GM21737 (cell line): ENCODE results near the gene TRIM47.

Experiments
- ATAC-seq: cut with Tn5 transposase; IDR thresholded peaks from one replicate; pipeline ENCODE4 v1.9.1; 2021; ENCODE audit warnings: mild to moderate bottlenecking, moderate library complexity; ENCODE audit not compliant: unreplicated experiment

Gene TRIM47

DNA sequence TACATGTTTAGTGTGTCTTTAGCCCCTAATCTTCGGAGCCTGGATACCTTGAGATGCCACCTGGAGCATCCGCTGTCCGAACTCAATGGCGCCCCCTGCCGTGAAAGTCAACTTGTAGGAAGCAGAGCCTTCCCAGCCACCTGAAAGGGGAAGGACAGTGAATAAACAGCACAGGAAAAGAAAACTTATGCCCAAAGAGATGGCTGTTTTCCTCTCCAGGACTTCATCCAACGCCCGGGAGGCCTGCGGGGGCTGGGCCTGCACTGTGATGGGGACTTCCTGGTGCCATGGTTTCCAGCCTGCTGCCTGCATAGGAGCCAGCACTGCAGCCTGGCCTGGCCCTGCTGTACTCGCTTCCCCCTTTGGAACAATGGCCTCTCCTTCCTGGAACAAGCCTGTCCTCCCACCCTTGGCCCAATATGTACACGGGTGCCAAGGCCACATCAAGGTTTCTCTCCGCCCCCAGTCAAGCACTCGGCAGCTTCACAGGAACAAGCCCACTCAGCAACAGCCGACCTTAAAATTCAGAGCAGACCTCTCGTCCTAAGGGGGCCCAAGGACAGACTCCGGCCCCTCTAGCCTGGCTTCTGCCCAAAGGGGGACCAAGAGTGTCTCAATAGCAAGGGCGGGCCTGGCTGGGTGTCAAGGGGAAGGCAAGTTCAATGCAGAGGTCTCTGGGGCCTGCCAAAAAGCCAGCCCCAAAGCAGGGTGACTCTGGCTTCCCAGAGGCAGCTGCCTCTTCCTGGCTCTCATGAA is 29.7 kb downstream of the TRIM47 start:
- ATAC-seq: no peak

- no peak for ATAC-seq
Measured at GRCh38 chr17:75847614-75848522, 30.5 kb downstream of the TRIM47 start.

GRCh38 chr17:75846692-75847613 is 31.4 kb downstream of the TRIM47 start:
- no peak for ATAC-seq

DNA sequence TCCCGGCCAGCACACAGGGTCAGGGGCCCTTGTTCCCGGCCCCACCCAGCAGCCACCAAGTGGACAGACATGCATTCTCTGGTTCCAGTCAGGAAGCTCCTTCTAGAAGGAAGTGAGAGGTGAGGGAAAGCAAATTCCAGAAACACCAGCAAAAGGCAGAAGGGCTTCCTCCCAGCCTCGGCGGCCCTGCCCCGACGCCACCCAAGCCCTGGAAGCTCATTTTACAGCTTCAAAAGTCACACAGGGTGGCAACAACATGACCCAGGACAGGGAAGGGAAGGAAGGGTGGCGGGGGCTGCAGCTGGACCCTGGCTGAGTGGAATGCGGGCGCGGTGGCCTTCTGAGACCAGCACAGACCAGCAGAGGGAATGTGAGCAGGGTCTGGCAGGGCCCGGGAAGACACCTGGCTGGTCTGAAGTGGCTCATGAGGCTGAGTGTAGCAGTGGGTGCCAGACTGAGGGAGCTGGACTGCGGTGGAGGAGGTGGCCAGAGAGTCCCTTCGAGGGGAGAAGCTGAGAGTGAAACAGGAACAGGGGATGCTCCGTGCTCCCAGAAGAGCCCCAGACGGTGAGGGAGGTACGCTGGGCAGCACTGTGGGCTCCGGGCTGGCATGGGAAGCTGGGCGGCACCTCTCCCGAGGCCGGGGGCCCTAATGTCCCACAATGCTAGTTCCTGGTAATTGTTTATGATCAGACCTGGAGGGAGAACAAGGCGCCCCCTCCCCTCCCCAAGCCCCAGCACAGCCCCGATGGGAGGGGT is 32.3 kb downstream of the TRIM47 start:
- ATAC-seq: no peak

DNA sequence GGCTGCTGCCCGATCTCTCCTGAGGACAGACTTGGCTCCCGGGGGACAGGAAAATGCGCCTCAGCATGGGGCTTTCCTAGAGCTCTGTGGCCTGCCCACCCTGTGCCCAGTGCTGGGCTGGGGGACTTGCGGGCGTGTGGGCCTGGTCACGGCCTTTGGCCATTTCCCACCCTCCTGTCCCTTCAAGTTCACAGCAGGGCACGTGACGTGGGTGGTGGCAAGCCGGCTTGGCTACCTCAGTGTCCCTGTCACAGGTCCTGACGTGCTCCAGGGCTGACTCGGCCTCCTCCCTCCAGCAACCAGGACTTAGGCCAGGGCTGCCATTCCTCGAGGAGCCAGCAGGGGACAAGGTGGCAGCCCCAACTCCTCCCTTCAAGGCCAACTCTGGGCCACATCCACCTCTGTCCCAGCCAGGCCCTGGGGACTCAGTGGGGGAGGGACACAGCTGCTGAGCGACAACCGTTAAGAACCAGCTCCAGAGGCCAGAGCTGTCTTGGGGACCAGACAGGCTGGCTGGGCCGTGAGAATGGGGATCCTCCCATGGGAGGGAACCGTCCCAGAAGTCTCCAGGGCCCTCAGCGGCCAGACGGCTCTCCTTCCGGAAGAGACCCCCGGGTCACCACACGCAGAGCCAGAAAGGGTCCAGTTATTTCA is 33.2 kb downstream of the TRIM47 start:
- ATAC-seq: peak; percentile 72

GRCh38 chr17:75844530-75845057 is 33.8 kb downstream of the TRIM47 start:
- no peak for ATAC-seq

DNA sequence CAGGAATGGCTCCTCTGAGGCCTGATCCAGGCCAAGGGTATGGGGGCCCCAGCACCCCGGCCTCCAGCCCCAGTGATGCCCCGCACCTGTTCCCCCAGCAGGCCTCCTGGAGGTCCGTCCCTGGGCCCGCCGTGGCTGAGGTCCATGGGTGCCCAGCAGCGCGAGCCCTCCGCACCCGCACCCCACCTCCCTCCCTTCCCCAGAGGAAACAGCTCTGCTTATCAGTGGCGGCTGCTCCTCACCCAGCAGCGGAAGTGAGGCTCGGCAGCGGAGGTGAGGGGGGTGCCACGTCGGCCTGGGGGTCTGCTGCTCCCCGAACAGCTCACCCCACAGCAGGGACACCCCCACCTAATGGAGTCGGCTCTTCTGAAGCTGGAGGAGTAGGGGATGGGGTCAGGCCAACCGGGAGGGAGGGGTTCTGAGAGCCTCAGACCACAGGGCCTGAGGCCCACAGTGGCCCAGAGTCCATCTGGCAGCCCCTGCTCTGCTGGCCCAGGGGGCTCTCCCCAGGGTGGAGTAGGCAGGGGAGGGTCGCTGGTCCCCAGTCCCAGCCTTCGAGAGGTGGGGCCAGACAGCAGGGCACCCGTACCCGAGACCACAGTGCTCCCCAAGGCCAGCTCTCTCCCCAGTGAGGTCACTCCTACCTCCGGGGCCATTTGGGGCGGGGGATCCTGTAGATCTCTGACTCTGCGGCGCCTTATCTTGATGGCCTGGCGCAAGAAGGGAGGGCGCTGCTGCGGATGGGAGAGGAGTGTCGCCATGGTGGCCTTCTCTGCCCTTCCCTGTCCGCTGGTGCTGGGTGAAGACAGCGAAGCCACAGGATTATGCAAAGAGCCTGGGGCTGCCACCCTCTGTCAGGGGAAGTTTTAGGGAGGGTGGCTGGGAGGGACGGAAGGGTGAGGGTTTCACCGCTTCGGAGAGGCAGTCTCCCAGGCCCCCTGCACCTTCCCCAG is 34.5 kb downstream of the TRIM47 start, which contains the start of gene UNC13D:
UNC13D (minus strand) TSS at position 828 of the 953 bp plus-strand sequence; CDS start at position 761, 67 bp downstream.
- no peak for ATAC-seq

DNA sequence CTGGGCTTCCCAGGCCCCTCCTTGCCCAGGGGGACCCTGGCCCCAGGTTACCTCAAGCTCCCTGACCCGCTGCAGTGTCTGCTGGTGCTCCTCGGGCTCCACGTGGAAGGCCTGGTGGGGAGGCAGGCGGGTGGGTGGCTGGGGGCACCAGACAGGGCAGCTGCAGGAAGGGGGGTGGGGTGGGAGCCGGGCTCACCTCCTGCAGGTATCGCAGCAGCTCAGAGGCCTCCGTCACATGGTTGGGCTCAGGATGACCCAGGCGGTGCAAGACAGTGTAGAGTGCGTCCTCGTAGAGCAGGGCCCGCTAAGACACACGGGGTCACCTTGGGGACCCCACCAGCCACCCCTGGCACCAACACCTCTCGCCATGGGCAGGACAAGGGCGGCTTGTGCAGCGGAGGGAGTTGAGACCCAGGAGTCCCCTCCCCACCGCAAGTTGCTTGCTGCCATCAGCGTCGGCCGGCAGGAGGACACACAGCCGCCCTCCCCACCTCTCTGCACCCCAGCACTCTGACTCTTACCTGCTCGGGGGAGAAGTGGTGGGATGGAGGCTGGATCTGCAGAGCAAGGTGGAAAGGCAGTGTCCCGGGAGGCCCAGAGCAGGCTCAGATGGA is 35.3 kb downstream of the TRIM47 start:
- no peak for ATAC-seq

DNA sequence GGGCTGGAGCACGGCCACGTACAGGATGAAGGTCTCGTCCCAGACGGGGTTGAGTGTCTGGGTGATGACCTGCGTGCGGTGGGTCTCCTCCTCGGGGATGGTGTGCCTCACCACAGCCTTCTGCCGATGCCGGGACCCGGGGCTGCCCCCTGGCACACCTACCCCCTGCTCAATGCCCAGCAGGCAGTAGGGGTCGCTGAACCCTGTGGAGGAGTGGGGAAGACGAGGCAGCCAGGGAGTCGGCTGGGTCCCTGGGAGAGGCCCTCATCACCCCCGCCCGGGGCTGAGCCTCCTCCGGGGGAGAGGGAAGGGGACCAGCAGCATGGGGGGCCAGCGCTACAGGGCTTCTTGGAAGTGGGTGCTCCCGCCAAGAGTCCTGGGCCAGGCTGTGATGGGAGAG is 36.0 kb downstream of the TRIM47 start:
- no peak for ATAC-seq

DNA sequence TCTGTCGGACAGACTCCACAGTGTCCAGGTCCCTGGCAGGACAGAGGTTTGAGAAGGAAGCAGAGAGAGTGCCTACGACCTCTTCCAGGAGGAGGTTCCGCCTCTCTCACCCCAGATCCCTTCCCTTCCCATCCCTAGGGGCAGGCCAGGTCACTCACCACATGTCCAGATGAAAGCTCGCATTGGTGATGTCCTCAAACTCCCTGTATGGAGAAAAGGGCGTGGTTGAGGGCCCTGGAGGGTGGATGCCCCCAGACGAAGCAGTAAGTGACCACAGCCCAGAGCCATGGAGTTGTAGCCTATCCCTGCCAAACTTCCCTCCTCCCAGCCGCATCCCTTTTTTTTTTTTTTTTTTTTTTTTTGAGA is 37.6 kb downstream of the TRIM47 start:
- ATAC-seq: no peak

GRCh38 chr17:75839942-75840798 is 38.2 kb downstream of the TRIM47 start:
- no peak for ATAC-seq

DNA sequence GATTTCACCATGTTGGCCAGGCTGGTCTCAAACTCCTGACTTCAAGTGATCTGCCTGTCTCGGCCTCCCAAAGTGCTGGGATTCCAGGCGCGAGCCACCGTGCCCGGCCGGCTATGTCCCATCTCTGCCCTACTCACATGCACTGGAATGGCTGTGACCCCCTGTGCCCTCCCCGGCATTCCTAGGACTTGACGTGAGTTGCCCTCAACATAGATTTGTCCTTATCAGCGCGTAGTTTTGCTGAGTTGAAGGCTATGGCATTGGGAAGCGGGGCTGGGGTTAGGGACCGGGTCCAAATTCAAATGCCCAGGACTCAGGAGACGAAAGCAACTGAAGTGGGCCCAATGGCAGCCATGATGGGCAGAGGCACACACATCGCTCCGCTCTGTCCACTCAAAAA is 40.0 kb downstream of the TRIM47 start:
- ATAC-seq: no peak

GRCh38 chr17:75837899-75838298 is 40.5 kb downstream of the TRIM47 start:
- no peak for ATAC-seq

DNA sequence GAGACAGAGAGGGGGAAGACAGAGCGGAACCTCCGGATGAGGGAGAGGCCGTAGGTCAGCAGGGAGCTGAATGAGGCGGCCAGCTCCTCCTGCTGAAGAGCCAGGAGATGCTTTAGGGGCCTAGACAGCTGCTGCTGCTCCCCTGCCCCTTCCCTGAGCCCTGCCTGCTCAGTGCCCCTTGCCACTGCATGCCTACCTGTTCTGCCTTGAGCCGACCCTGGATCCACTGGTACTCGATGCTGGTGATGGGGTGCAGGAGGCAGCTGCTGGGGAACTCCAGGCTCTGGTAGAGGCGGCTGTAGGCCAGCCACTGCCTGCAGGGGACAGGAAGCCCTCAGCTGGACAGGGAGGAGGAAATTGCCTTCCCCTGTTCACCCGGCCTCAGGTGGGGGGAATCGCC is 41.8 kb downstream of the TRIM47 start:
- ATAC-seq: no peak

- ATAC-seq: no peak
Measured at GRCh38 chr17:75835654-75835987, 42.8 kb downstream of the TRIM47 start.

- no peak for ATAC-seq
Measured at GRCh38 chr17:75834928-75835653, 43.3 kb downstream of the TRIM47 start.
